ENCODE results near the gene TMEM120B. TPM values are rescaled to one million over a fixed set of nuclear protein-coding genes. Genes with fewer than 3 reads are reported as not detected.

Gene TMEM120B
- total and polyA plus RNA-seq, 9 donors: 10.2 to 28.1 (median 16.3) TPM

GRCh38 chr12:121795034-121795968 is 82.7 kb downstream of the TMEM120B start:
- Histone ChIP-seq H3K36me3 (ENCODE audit: control insufficient read depth, insufficient read depth, low read length) (peaks cover 25% of the 10 kb centered on the region), H3K4me3 (ENCODE audit: low read length) (no peak overlapping the region), H3K9me3 (replicated peaks; ENCODE audit: control insufficient read depth, low read depth, low read length) (no peaks in the 10 kb centered on the region), H3K4me1 (ENCODE audit: control insufficient read depth, insufficient read depth, low read length) (peaks cover 76% of the 10 kb centered on the region), H3K27ac (ENCODE audit: low read length) (peak overlapping the region; percentile 86), H3K27me3 (ENCODE audit: control insufficient read depth, insufficient read depth, low read length) (peaks cover 8% of the 10 kb centered on the region)
- DNase-seq: peak; percentile 94
- WGBS (ENCODE audit: insufficient coverage): 36% methylated on average over 13 of the region's 15 CpGs

GRCh38 chr12:121796855-121797751 is 84.6 kb downstream of the TMEM120B start:
- H3K4me3 ChIP-seq (ENCODE audit: low read length): peak overlapping the region; percentile 31
- DNase-seq: peak; percentile 85
- H3K27ac ChIP-seq (ENCODE audit: low read length): peak overlapping the region; percentile 100
- WGBS (ENCODE audit: insufficient coverage): 27% methylated on average over 35 of the region's 39 CpGs
- peaks cover 25% of the 10 kb centered on the region for H3K36me3 ChIP-seq (ENCODE audit: control insufficient read depth, insufficient read depth, low read length)
- peaks cover 8% of the 10 kb centered on the region for H3K27me3 ChIP-seq (ENCODE audit: control insufficient read depth, insufficient read depth, low read length)
- H3K9me3 ChIP-seq (replicated peaks; ENCODE audit: control insufficient read depth, low read depth, low read length): no peaks in the 10 kb centered on the region
- H3K4me1 ChIP-seq (ENCODE audit: control insufficient read depth, insufficient read depth, low read length): peaks cover 83% of the 10 kb centered on the region

GRCh38 chr12:121797937-121798786 is 85.6 kb downstream of the TMEM120B start:
- Histone ChIP-seq H3K36me3 (ENCODE audit: control insufficient read depth, insufficient read depth, low read length) (peaks cover 25% of the 10 kb centered on the region), H3K4me3 (ENCODE audit: low read length) (peak overlapping the region; percentile 31), H3K27ac (ENCODE audit: low read length) (peak overlapping the region; percentile 100), H3K4me1 (ENCODE audit: control insufficient read depth, insufficient read depth, low read length) (peaks cover 77% of the 10 kb centered on the region), H3K27me3 (ENCODE audit: control insufficient read depth, insufficient read depth, low read length) (peaks cover 5% of the 10 kb centered on the region), H3K9me3 (replicated peaks; ENCODE audit: control insufficient read depth, low read depth, low read length) (no peaks in the 10 kb centered on the region)
- peak; percentile 88 for DNase-seq
- 17% methylated on average over 4 of the region's 19 CpGs for WGBS (ENCODE audit: insufficient coverage)

GRCh38 chr12:121798787-121799155 is 86.2 kb downstream of the TMEM120B start:
- Histone ChIP-seq H3K27me3 (ENCODE audit: control insufficient read depth, insufficient read depth, low read length) (peaks cover 4% of the 10 kb centered on the region), H3K27ac (ENCODE audit: low read length) (peak overlapping the region; percentile 100), H3K9me3 (replicated peaks; ENCODE audit: control insufficient read depth, low read depth, low read length) (no peaks in the 10 kb centered on the region), H3K4me1 (ENCODE audit: control insufficient read depth, insufficient read depth, low read length) (peaks cover 71% of the 10 kb centered on the region), H3K36me3 (ENCODE audit: control insufficient read depth, insufficient read depth, low read length) (peaks cover 25% of the 10 kb centered on the region), H3K4me3 (ENCODE audit: low read length) (peak overlapping the region; percentile 24)
- WGBS (ENCODE audit: insufficient coverage): 46% methylated on average over 7 of the region's 10 CpGs
- no peak for DNase-seq

- Histone ChIP-seq H3K4me3 (ENCODE audit: low read length) (peak overlapping the region; percentile 62), H3K27me3 (ENCODE audit: control insufficient read depth, insufficient read depth, low read length) (no peaks in the 10 kb centered on the region), H3K4me1 (ENCODE audit: control insufficient read depth, insufficient read depth, low read length) (peaks cover 66% of the 10 kb centered on the region), H3K9me3 (replicated peaks; ENCODE audit: control insufficient read depth, low read depth, low read length) (no peaks in the 10 kb centered on the region), H3K36me3 (ENCODE audit: control insufficient read depth, insufficient read depth, low read length) (peaks cover 25% of the 10 kb centered on the region), H3K27ac (ENCODE audit: low read length) (peak overlapping the region; percentile 100)
- peak; percentile 92 for DNase-seq
- WGBS (ENCODE audit: insufficient coverage): 34% methylated on average over 10 of the region's 30 CpGs
Observed at GRCh38 chr12:121799156-121799841, 86.7 kb downstream of the TMEM120B start.

- H3K4me1 ChIP-seq (ENCODE audit: control insufficient read depth, insufficient read depth, low read length): peaks cover 58% of the 10 kb centered on the region
- under 1% methylated on average over 80 of the region's 84 CpGs for WGBS (ENCODE audit: insufficient coverage)
- no peaks in the 10 kb centered on the region for H3K27me3 ChIP-seq (ENCODE audit: control insufficient read depth, insufficient read depth, low read length)
- H3K4me3 ChIP-seq (ENCODE audit: low read length): peak overlapping the region; percentile 62
- H3K9me3 ChIP-seq (replicated peaks; ENCODE audit: control insufficient read depth, low read depth, low read length): no peaks in the 10 kb centered on the region
- H3K36me3 ChIP-seq (ENCODE audit: control insufficient read depth, insufficient read depth, low read length): peaks cover 24% of the 10 kb centered on the region
- peak; percentile 91 for DNase-seq
- peak overlapping the region; percentile 100 for H3K27ac ChIP-seq (ENCODE audit: low read length)
Observed at GRCh38 chr12:121799842-121800693, 87.5 kb downstream of the TMEM120B start.

GRCh38 chr12:121800694-121801594 is 88.4 kb downstream of the TMEM120B start:
- Histone ChIP-seq H3K4me1 (ENCODE audit: control insufficient read depth, insufficient read depth, low read length) (peaks cover 54% of the 10 kb centered on the region), H3K4me3 (ENCODE audit: low read length) (peak overlapping the region; percentile 79), H3K27ac (ENCODE audit: low read length) (peak overlapping the region; percentile 100), H3K36me3 (ENCODE audit: control insufficient read depth, insufficient read depth, low read length) (peaks cover 17% of the 10 kb centered on the region), H3K9me3 (replicated peaks; ENCODE audit: control insufficient read depth, low read depth, low read length) (no peaks in the 10 kb centered on the region), H3K27me3 (ENCODE audit: control insufficient read depth, insufficient read depth, low read length) (no peaks in the 10 kb centered on the region)
- peak; percentile 89 for DNase-seq
- under 1% methylated on average over 76 of the region's 86 CpGs for WGBS (ENCODE audit: insufficient coverage)

All from muscle of leg (tissue), 11 donors.